Subcutaneous abdominal adipose tissue (tissue), 5 donors: ENCODE results near the gene ACTG1.
A peak's percentile ranks its signal among the peaks of the same experiment; 100 is the strongest.

Experiments
- H3K27ac ChIP-seq: one replicate; pipeline ENCODE4 v1.7.0; 2013; ENCODE audit warnings: low read depth, mild to moderate bottlenecking, inconsistent platforms, low read length, moderate library complexity
- H3K27me3 ChIP-seq, 5 donors: one replicate each; pipeline ENCODE4 v1.7.0; 2013; ENCODE audit warnings: low read length in 5 of 5, inconsistent platforms in 1 of 5; ENCODE audit not compliant: control insufficient read depth in 5 of 5, insufficient read depth in 4 of 5
- H3K36me3 ChIP-seq, 5 donors: one replicate each; pipeline ENCODE4 v1.7.0; 2013; ENCODE audit warnings: low read length in 5 of 5; ENCODE audit not compliant: control insufficient read depth in 5 of 5, insufficient read depth in 5 of 5
- H3K4me1 ChIP-seq, 5 donors: one replicate each; pipeline ENCODE4 v1.7.0; 2013; ENCODE audit warnings: low read length in 5 of 5, mild to moderate bottlenecking in 3 of 5, moderate library complexity in 1 of 5; ENCODE audit not compliant: control insufficient read depth in 5 of 5, insufficient read depth in 5 of 5
- H3K4me3 ChIP-seq, 5 donors: one replicate each; pipeline ENCODE4 v1.7.0; 2013; ENCODE audit warnings: low read length in 5 of 5, low read depth in 1 of 5
- H3K9ac ChIP-seq, 5 donors: one replicate each; pipeline ENCODE4 v1.7.0; 2013; ENCODE audit warnings: low read length in 5 of 5, mild to moderate bottlenecking in 4 of 5, moderate library complexity in 3 of 5
- H3K9me3 ChIP-seq, 5 donors: one replicate each; pipeline ENCODE4 v1.7.0; 2013; ENCODE audit warnings: low read length in 5 of 5; ENCODE audit not compliant: control insufficient read depth in 5 of 5
- donor health status: healthy.
- donor health status: healthy.
- donor health status: healthy.
- donor health status: healthy.
- donor health status: healthy.

ACTG1 gene

GRCh38 chr17:81518113-81518784 lies 5.7 kb upstream of the ACTG1 start:
- peaks cover 14 to 41% (median 21%) of the 10 kb centered on the region in 5 donors for H3K27me3 ChIP-seq
- peak overlapping the region in 4 of 5 donors; percentile 0 to 63 (median 48) for H3K4me3 ChIP-seq
- no peaks in the 10 kb centered on the region for H3K36me3 ChIP-seq
- H3K27ac ChIP-seq, result no peak overlapping the region
- no peaks in the 10 kb centered on the region for H3K9me3 ChIP-seq
- no peak overlapping the region for H3K9ac ChIP-seq
- peaks cover 2 to 58% (median 54%) of the 10 kb centered on the region in 5 donors for H3K4me1 ChIP-seq

- Histone ChIP-seq H3K36me3 (no peaks in the 10 kb centered on the region), H3K4me3 (peak overlapping the region in 1 of 5 donors; percentile 63), H3K9ac (no peak overlapping the region), H3K9me3 (no peaks in the 10 kb centered on the region), H3K27ac (no peak overlapping the region), H3K4me1 (peaks cover 2 to 61% (median 54%) of the 10 kb centered on the region in 5 donors), H3K27me3 (peaks cover 7 to 34% (median 19%) of the 10 kb centered on the region in 5 donors)
Observed at GRCh38 chr17:81517339-81518112, 4.9 kb upstream of the ACTG1 start.

GRCh38 chr17:81517009-81517338 lies 4.4 kb upstream of the ACTG1 start:
- Histone ChIP-seq H3K9me3 (no peaks in the 10 kb centered on the region), H3K4me3 (no peak overlapping the region), H3K9ac (no peak overlapping the region), H3K36me3 (peaks cover 0 to under 1% (median 0%) of the 10 kb centered on the region in 5 donors), H3K4me1 (peaks cover 2 to 63% (median 56%) of the 10 kb centered on the region in 5 donors), H3K27ac (no peak overlapping the region), H3K27me3 (peaks cover 5 to 30% (median 16%) of the 10 kb centered on the region in 5 donors)

GRCh38 chr17:81516439-81516838 lies 3.8 kb upstream of the ACTG1 start:
- H3K36me3 ChIP-seq, result peaks cover 0 to 5% (median 4%) of the 10 kb centered on the region in 5 donors
- H3K27ac ChIP-seq, result peak overlapping the region; percentile 83
- H3K9ac ChIP-seq, result peak overlapping the region in 2 of 5 donors; percentile 47 to 54
- no peaks in the 10 kb centered on the region for H3K9me3 ChIP-seq
- peaks cover 5 to 27% (median 15%) of the 10 kb centered on the region in 5 donors for H3K27me3 ChIP-seq
- peak overlapping the region in 2 of 5 donors; percentile 35 to 74 for H3K4me3 ChIP-seq
- H3K4me1 ChIP-seq, result peaks cover 2 to 69% (median 62%) of the 10 kb centered on the region in 5 donors

- Histone ChIP-seq H3K9me3 (no peaks in the 10 kb centered on the region), H3K4me1 (peaks cover 2 to 77% (median 70%) of the 10 kb centered on the region in 5 donors), H3K27ac (peak overlapping the region; percentile 83), H3K9ac (peak overlapping the region in 4 of 5 donors; percentile 48 to 76 (median 62)), H3K27me3 (peaks cover 5 to 26% (median 15%) of the 10 kb centered on the region in 5 donors), H3K36me3 (peaks cover 0 to 14% (median 13%) of the 10 kb centered on the region in 5 donors), H3K4me3 (peak overlapping the region; percentile 35 to 75 (median 74))
Observed at GRCh38 chr17:81515530-81516041, 3.0 kb upstream of the ACTG1 start.

- Histone ChIP-seq H3K4me3 (peak overlapping the region; percentile 35 to 78 (median 74)), H3K4me1 (peaks cover 6 to 84% (median 77%) of the 10 kb centered on the region in 5 donors), H3K9me3 (no peaks in the 10 kb centered on the region), H3K27me3 (peaks cover 0 to 19% (median 13%) of the 10 kb centered on the region in 5 donors), H3K27ac (peak overlapping the region; percentile 94), H3K9ac (peak overlapping the region; percentile 48 to 84 (median 73)), H3K36me3 (peaks cover 0 to 20% (median 19%) of the 10 kb centered on the region in 5 donors)
Observed at GRCh38 chr17:81514739-81515529, 2.3 kb upstream of the ACTG1 start.

- H3K4me3 ChIP-seq, result peak overlapping the region in 4 of 5 donors; percentile 69 to 78 (median 73)
- peak overlapping the region in 4 of 5 donors; percentile 73 to 89 (median 84) for H3K9ac ChIP-seq
- H3K4me1 ChIP-seq, result peaks cover 6 to 84% (median 77%) of the 10 kb centered on the region in 5 donors
Observed at GRCh38 chr17:81514489-81514738, 1.8 kb upstream of the ACTG1 start.

GRCh38 chr17:81513753-81514488 lies 1.3 kb upstream of the ACTG1 start:
- Histone ChIP-seq H3K9ac (peak overlapping the region in 4 of 5 donors; percentile 73 to 89 (median 84)), H3K36me3 (peaks cover 0 to 29% (median 27%) of the 10 kb centered on the region in 5 donors), H3K9me3 (no peaks in the 10 kb centered on the region), H3K4me3 (peak overlapping the region; percentile 62 to 78 (median 70)), H3K27me3 (peaks cover 0 to 9% (median 4%) of the 10 kb centered on the region in 5 donors), H3K4me1 (peaks cover 10 to 84% (median 77%) of the 10 kb centered on the region in 5 donors), H3K27ac (peak overlapping the region; percentile 94)

More at GRCh38 chr17:81514489-81514738, 1.8 kb upstream of the ACTG1 start:
- Histone ChIP-seq H3K36me3 (peaks cover 0 to 24% (median 24%) of the 10 kb centered on the region in 5 donors), H3K27ac (peak overlapping the region; percentile 94), H3K9me3 (no peaks in the 10 kb centered on the region), H3K27me3 (peaks cover 0 to 14% (median 8%) of the 10 kb centered on the region in 5 donors)

GRCh38 chr17:81513372-81513752 lies 763 bp upstream of the ACTG1 start:
- Histone ChIP-seq H3K9me3 (no peaks in the 10 kb centered on the region), H3K27ac (peak overlapping the region; percentile 94), H3K9ac (peak overlapping the region in 4 of 5 donors; percentile 69 to 89 (median 84)), H3K4me1 (peaks cover 10 to 83% (median 75%) of the 10 kb centered on the region in 5 donors), H3K4me3 (peak overlapping the region; percentile 62 to 78 (median 70)), H3K27me3 (peaks cover 0 to 6% (median 4%) of the 10 kb centered on the region in 5 donors), H3K36me3 (peaks cover 0 to 32% (median 30%) of the 10 kb centered on the region in 5 donors)
